Keratinocyte (primary cell): ENCODE measurements around the gene LIPF. TPM values are rescaled to one million over a fixed set of nuclear protein-coding genes. Genes with fewer than 3 reads are reported as not detected.
A peak's percentile ranks its signal among the peaks of the same experiment; 100 is the strongest.

ENCODE experiments used
- DNase-seq: peaks from one replicate; pipeline ENCODE4 v3.0.0-alpha.2; 2011; ENCODE audit warnings: low read depth, missing footprints, low spot score
- FAIRE-seq: peaks from 2 replicates; lab custom pipeline; 2011; peaks lifted over from hg19 to GRCh38; lab: Jason Lieb, UNC
- H2AFZ ChIP-seq: 2 replicates; pipeline ENCODE4 v1.6.0; 2012; ENCODE audit warnings: low read length, control low read depth, inconsistent platforms; ENCODE audit not compliant: control insufficient read depth
- H3K27ac ChIP-seq: 2 replicates; pipeline ENCODE4 v1.5.1; 2011; ENCODE audit warnings: low read length; ENCODE audit not compliant: control insufficient read depth, insufficient read depth
- H3K27me3 ChIP-seq: 3 replicates; pipeline ENCODE4 v1.6.0; 2011; ENCODE audit warnings: low read length; ENCODE audit not compliant: control insufficient read depth, insufficient read depth; ENCODE audit errors: extremely low read depth
- H3K36me3 ChIP-seq, 2 experiments: 2 replicates in 1 of 2; 3 replicates in 1 of 2; pipeline ENCODE4 v1.5.1; 2011; ENCODE audit warnings: low read length in 2 of 2, mild to moderate bottlenecking in 1 of 2; ENCODE audit not compliant: control insufficient read depth in 2 of 2, insufficient read depth in 2 of 2; ENCODE audit errors: extremely low read depth in 1 of 2
- H3K4me1 ChIP-seq: 3 replicates; pipeline ENCODE4 v1.5.1; 2011; ENCODE audit warnings: low read length; ENCODE audit not compliant: control insufficient read depth, insufficient read depth; ENCODE audit errors: extremely low read depth
- H3K4me2 ChIP-seq: 3 replicates; pipeline ENCODE4 v1.6.0; 2011; ENCODE audit warnings: low read depth, low read length; ENCODE audit not compliant: control insufficient read depth, insufficient read depth; ENCODE audit errors: extremely low read depth
- H3K4me3 ChIP-seq, 3 experiments: fragments of 200-600 bp in 1 of 3; sonication (generic) in 1 of 3; 2 replicates in 2 of 3; 3 replicates in 1 of 3; pipeline ENCODE4 v1.5.1; 2011 to 2016; ENCODE audit warnings: low read length in 3 of 3, mild to moderate bottlenecking in 3 of 3, control low read depth in 2 of 3, inconsistent platforms in 1 of 3, low read depth in 1 of 3, mixed read lengths in 1 of 3, mixed run types in 1 of 3, moderate library complexity in 1 of 3; ENCODE audit not compliant: control insufficient read depth in 2 of 3, insufficient read depth in 2 of 3; ENCODE audit errors: extremely low read depth in 1 of 3
- H3K79me2 ChIP-seq: 2 replicates; pipeline ENCODE4 v1.6.0; 2012; ENCODE audit warnings: low read length; ENCODE audit not compliant: control insufficient read depth, insufficient read depth
- H3K9ac ChIP-seq: 3 replicates; pipeline ENCODE4 v1.6.0; 2011; ENCODE audit warnings: low read length; ENCODE audit not compliant: control insufficient read depth, insufficient read depth; ENCODE audit errors: extremely low read depth
- H3K9me1 ChIP-seq: 3 replicates; pipeline ENCODE4 v1.6.0; 2011; ENCODE audit warnings: low read length; ENCODE audit not compliant: control insufficient read depth, insufficient read depth; ENCODE audit errors: extremely low read depth
- H3K9me3 ChIP-seq: 2 replicates; pipeline ENCODE4 v1.5.1; 2012; ENCODE audit warnings: low read depth, low read length; ENCODE audit not compliant: control insufficient read depth
- H4K20me1 ChIP-seq: 3 replicates; pipeline ENCODE4 v1.6.0; 2011; ENCODE audit warnings: low read length; ENCODE audit not compliant: control insufficient read depth, insufficient read depth; ENCODE audit errors: extremely low read depth
- EZH2 ChIP-seq: IDR thresholded peaks from one replicate; pipeline ENCODE4 v1.6.1; 2012; ENCODE audit warnings: inconsistent platforms, mild to moderate bottlenecking, low read length, moderate library complexity
- dilution Hi-C: fragments of 300-500 bp; cut with MboI; formaldehyde crosslinking; loops from one replicate; pipeline ENCODE4 v1.7.0; 2020; ENCODE audit warnings: low sequenced_read_pairs; ENCODE audit not compliant: extremely low pct_ligation_motif_present
- polyA plus RNA-seq, 5 experiments: library from polyadenylated mRNA; depleted of rRNA in 3 of 5; stranded (reverse) in 3 of 5; stranded (forward) in 1 of 5; unstranded in 1 of 5; fragments of >200 nt; gene quantifications; 1 replicate in 1 of 5; 2 replicates in 3 of 5; 3 replicates in 1 of 5; pipeline versions ENCODE4 v1.2.1 to v1.2.3, GENCODE V29; 2011 to 2012; ENCODE audit warnings: missing spikeins in 2 of 5, low read depth in 1 of 5, low replicate concordance in 1 of 5
- TF ChIP-seq, protein P1 (sequence below), 3 experiments: IDR thresholded peaks in 1 of 3; conservative IDR thresholded peaks in 1 of 3; optimal IDR thresholded peaks in 1 of 3; 2 replicates in 2 of 3; 3 replicates in 1 of 3; pipeline versions ENCODE3 to v1.5.1; 2011; ENCODE audit warnings: low read length in 3 of 3, mild to moderate bottlenecking in 3 of 3, moderate library complexity in 2 of 3, control low read depth in 1 of 3, inconsistent platforms in 1 of 3; ENCODE audit not compliant: insufficient read depth in 2 of 3; ENCODE audit errors: extremely low read depth in 1 of 3

The LIPF gene
- polyA plus RNA-seq, 1 donor (not counting 4 experiments of a cell fraction or from before 2014, with no cell fraction given) = not detected

DNA sequence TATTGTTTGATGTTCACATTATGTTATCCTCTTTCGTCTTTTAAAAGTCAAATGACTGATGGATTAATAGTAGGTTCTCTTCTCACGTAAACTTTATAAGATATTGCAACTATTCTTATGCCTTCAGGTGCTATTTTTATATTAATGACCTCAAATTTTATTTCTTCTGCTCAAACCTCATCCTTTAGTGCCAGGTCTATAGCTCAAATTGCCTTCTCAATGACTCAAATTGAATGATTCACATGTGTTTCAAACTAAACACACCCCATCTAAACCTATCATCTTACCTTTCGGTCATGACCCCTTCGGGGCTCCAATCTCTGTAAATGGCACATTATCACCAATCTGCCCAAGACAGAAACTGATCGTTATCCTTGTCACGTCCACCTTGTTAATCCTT lies 22.0 kb upstream of the LIPF start:
- FAIRE-seq = peak; percentile 46
- dilution Hi-C loops = no loop called here
- Histone ChIP-seq H3K79me2 (no peaks in the 10 kb centered on the region), H2AFZ (no peak overlapping the region), H3K9ac (no peak overlapping the region), H3K27me3 (no peaks in the 10 kb centered on the region), H3K9me1 (no peaks in the 10 kb centered on the region), H3K9me3 (no peaks in the 10 kb centered on the region), H3K36me3 (no peaks in the 10 kb centered on the region), H4K20me1 (no peaks in the 10 kb centered on the region), H3K4me1 (peaks cover 5% of the 10 kb centered on the region), H3K4me3 (no peak overlapping the region), H3K27ac (no peak overlapping the region), H3K4me2 (no peak overlapping the region)
- TF ChIP-seq, protein P1, sequence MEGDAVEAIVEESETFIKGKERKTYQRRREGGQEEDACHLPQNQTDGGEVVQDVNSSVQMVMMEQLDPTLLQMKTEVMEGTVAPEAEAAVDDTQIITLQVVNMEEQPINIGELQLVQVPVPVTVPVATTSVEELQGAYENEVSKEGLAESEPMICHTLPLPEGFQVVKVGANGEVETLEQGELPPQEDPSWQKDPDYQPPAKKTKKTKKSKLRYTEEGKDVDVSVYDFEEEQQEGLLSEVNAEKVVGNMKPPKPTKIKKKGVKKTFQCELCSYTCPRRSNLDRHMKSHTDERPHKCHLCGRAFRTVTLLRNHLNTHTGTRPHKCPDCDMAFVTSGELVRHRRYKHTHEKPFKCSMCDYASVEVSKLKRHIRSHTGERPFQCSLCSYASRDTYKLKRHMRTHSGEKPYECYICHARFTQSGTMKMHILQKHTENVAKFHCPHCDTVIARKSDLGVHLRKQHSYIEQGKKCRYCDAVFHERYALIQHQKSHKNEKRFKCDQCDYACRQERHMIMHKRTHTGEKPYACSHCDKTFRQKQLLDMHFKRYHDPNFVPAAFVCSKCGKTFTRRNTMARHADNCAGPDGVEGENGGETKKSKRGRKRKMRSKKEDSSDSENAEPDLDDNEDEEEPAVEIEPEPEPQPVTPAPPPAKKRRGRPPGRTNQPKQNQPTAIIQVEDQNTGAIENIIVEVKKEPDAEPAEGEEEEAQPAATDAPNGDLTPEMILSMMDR (optimal IDR thresholded peaks at IDR 0.05 in 1 of 3, IDR thresholded peaks at IDR 0.05 in 1 of 3, conservative IDR thresholded peaks at IDR 0.05 in 1 of 3; ENCODE audit: extremely low read depth in 1 of 3, insufficient read depth in 2 of 3, low read length in 3 of 3) = no peak
- no peak for TF ChIP-seq EZH2
- no peak for DNase-seq

DNA sequence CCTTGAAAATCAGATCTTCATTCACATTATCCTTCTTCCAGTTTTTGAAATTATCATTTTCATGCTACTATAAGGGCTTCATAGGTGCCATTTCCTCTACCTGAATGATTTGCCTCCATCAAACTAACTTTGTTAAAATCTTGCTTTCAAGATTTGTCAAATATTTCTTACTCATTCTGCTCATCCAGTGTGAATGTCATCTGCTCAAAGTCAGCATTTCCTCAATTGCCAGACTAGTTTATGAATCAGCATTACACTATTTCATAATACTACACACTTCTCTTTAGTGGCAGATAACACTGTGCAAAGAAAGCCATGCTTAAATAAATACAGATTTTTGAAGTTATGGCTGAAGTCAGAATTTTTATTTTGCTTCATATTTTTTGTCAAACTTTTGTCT lies 21.3 kb upstream of the LIPF start:
- DNase-seq = no peak
- no peak overlapping the region for H3K4me2 ChIP-seq

More for the DNA sequence above, 21.3 kb upstream of the LIPF start:
- Histone ChIP-seq H3K4me1 (peaks cover 5% of the 10 kb centered on the region), H3K79me2 (no peaks in the 10 kb centered on the region), H2AFZ (no peak overlapping the region), H4K20me1 (no peaks in the 10 kb centered on the region), H3K9me3 (no peaks in the 10 kb centered on the region), H3K9ac (no peak overlapping the region), H3K4me3 (no peak overlapping the region), H3K27ac (no peak overlapping the region), H3K27me3 (no peaks in the 10 kb centered on the region), H3K9me1 (no peaks in the 10 kb centered on the region), H3K36me3 (no peaks in the 10 kb centered on the region)
- FAIRE-seq = peak; percentile 77
- dilution Hi-C loops = no loop called here
- TF ChIP-seq, protein P1 (optimal IDR thresholded peaks at IDR 0.05 in 1 of 3, IDR thresholded peaks at IDR 0.05 in 1 of 3, conservative IDR thresholded peaks at IDR 0.05 in 1 of 3; ENCODE audit: extremely low read depth in 1 of 3, insufficient read depth in 2 of 3, low read length in 3 of 3) = no peak
- TF ChIP-seq EZH2 = no peak
